GM21825 (cell line): ENCODE measurements around the gene EHMT2.

Source experiments
- ATAC-seq: cut with Tn5 transposase; IDR thresholded peaks from one replicate; pipeline ENCODE4 v1.9.1; 2021; ENCODE audit warnings: mild to moderate bottlenecking, moderate library complexity; ENCODE audit not compliant: unreplicated experiment

EHMT2 gene

DNA sequence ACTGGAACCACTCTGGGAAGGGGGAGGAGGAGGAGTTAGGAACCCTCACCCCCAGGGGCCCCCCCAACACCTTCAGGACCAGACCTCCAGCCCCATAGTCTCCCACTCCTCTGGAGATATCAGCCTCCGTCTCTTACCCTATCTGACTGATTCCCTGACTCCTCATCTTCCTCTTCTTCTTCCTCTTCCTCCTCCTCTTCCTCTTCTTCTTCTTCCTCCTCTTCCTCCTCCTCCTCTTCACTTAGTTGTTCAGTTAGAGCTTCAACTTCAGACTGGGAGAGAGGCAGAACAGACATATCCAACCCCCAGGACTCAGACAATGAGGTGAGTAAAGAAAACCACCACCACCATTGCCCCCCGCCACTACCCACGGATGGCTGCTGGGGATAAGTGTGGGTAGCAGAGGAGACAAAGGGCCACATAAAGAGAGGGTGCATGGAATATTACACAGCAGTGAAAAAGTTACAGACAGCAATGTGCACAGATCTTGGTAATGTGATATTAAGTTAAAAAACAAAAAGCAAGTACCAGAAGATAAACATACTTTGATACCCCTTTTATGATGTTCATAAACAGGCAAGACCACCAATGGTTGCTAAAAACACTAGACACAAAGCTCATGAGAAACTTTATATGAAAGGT lies 8.0 kb downstream of the EHMT2 start:
- ATAC-seq: no peak

DNA sequence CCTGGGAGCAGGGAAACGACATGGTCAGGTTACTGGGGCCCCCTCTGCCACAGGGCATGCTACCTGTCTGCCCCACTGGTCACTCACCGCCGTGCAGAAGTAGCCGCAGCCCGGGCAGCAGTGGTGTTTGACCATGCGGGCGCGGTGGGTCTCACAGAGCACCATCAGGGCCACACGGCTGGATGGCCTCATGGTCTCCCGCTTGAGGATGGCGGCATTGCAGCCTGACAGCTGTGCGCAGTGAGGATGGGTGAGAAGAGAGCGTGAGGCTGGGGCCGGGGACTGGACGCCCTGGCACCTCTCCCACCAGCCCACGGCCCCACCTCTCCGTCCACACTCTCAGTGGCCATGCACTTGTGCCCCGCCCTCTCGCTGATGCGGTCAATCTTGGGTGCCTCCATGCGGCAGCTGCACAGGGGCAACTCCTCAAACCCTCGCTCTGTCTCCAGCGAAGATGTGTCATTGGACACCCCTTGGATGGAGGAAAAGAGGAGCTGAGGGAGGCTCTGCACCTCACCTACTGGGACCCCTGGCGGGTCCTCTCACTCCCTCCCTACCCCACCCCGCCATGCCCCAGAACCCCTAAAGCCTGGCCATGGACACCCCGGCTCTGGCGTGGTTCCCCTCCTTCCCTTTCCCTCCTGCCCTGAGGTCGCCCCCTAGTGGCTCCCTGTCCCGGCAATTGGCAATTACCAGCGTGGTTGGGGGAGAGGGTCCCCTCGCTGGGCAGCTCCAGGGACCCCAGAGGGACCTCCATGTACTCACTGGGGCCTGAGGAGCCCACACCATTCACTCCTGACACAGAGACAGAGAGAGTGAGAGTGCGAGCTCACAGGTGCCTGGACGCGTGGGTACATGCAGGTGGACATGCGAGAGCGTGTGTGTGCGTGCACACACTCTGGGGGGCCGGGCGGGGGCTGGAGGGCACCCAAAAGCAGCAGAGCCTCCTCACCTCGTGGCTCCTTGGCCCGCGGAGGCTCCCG lies 8.9 kb downstream of the EHMT2 start:
- no peak for ATAC-seq

DNA sequence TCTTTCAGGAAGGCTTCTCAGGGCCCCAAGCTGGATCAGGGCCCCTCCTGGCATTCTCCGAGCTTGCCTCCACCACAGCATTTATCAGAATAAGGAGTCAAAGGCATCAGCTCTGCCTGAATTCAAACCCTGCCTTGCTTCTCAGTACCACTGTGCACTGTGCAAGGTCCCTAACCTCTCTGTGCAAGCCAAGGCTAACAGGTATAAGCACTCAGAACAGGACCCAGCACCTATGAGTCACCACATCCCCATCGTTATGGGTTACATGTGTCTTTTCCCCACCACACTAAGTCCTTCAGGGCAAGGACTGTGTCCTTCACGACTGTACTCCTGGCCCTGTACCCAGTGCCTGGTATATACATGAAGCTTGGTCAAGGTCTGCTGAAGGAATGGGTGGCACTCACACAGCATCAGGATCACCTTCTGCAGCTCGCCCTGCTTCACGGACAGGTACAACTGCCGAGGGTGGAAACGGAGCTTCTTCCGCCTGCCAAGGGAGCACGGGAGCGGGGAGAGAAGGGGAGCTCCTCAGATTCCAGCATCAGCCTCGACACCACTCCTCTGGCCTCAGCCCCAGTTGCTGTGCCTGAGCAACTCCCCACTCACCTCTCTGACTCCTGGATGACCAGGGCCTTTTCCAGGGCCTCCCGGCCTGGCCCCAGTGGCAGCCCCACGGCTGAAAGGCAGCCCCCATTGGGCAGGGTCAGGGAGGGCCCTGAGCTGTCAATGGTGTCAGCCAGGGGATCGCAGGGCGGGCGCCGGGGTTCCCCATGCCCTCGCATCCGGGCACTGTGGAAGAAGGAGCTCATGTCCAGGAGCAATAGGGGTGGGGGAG lies 10.1 kb downstream of the EHMT2 start:
- ATAC-seq: no peak

DNA sequence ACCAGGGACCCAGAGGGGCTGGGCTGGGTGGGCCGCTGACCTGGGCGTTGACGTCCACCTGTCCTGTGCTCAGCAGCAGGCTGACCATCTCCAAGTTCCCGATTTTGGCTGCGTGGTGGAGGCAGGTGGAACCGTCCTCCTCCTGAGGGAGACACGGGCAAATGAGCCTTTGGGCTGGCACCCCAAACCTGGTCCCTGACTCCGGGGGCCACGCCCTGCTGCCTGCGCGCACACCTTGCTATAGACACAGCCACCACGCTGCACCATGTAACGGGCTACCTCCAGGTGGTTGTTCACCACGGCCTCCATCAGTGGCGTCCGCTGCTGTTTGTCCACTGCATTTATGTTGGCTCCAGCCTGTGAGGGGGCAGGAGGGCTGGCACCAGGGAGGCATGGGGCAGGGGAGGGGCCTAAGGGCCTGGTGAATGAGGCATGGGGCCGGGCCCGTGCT lies 10.9 kb downstream of the EHMT2 start:
- ATAC-seq: no peak

DNA sequence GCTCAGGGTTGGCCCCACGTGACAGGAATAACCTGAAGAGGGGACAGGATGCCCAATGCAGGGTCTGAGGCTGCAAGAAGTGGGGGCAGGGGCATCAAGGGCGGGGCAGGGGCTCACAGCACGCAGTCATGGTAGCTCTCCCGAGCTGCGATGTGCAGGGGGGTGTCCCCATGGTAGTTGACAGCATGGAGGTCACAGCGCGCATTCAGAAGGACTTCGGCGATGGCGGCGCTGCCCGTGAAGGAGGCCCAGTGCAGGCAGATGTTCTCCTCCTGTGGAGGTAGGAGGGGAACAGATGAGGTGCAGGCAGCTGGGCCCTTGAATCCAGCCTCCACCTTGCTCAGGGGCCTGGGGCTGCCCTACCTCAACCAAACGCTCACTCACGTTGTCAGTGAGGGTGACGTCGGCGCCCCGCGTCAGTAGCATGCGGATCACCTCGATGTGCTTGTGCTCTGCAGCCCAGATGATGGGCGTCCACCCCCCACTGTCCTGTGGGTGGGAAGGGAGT lies 12.9 kb downstream of the EHMT2 start:
- no peak for ATAC-seq

DNA sequence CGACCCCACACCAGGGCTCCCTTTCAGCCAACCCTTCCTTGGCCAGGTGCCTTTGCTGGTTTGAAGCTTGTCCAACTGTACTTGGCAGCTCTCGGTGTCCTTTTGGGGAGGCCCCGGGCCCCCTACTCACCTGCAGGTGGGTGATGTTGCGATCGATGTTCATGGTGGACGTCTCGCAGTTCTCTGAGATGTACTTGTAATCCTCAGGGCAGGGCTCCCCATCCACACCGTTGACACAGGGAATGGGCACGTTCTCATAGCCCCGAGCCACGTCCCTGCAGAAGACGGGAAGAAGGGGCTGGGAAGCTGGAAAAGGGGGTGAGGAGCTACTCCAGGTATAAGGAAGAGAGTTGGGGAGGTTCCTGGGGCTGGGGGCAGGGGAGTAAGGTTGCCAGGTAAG lies 13.8 kb downstream of the EHMT2 start:
- ATAC-seq: no peak

DNA sequence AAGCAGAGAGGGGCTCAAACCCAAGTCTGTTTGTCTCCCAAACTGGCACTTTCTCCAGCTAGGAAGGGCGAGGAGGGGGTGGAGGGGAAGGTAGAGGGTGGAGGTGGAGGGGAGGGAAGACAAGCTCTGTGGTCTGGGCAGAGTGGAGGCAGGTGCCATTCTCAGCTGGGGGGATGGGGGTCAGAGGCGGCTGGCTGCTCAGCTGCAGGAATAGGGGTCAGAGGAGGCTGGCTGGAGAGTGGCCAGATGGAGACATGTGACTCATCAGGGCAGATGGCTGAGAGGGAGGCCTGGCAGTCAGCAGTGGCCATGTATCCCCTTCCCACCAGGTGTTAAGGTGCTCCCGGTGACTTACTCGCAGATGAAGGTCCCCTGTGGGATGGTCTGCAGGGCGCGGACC lies 15.2 kb downstream of the EHMT2 start:
- ATAC-seq: no peak

DNA sequence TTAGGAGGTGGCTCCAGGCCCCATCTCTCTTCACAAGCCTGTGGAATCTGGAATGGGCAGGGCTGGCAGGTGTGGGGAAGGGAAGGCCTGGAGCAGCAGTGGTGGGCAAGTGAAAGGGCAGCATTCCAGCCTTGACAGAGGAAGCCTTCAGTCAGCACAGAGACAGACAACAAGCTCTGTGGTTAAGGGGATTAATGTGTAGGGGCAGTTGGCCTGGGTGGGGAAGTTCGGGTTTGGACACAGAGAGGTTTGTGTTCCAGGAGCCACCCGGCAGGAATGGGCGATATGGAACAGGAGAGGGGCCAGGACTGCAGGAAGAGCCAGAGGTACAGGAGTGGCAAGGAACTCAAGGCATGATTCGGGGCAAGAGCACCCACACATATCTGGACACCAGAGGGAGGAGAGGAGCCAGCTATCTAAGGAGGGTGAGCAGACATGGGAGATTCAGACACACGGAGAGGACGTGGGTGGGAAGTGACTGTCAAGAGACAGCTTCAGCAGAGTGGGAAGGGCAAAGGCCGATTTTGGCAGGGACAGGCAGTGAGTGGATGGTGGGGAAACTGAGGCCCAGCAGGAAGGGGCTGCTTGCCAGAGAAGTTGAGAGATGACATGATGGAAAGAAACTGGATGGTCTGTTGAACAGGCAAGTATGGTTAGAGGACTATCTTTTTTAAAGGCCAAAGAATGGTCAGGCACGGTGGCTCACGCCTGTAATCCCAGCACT lies 16.2 kb downstream of the EHMT2 start:
- ATAC-seq: no peak

DNA sequence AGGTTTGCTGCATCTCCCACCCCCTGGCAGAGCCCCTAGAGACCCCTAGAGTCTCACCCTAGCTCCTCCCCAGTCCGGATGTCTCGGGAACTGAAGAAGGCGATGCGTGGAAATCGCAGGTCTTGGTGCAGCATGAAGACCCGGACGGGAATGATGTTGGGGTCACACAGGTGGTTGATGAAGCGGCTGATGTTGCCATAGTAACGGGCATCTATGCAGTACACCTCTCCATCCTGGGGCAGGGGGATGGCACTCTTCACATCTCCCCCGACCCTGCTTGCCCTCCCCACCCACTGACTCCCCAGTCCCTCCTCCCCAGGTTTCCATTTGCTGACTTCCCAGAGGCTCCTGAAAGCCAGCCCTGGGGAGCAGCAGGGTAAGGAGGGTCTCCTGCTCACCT lies 16.9 kb downstream of the EHMT2 start:
- no peak for ATAC-seq

DNA sequence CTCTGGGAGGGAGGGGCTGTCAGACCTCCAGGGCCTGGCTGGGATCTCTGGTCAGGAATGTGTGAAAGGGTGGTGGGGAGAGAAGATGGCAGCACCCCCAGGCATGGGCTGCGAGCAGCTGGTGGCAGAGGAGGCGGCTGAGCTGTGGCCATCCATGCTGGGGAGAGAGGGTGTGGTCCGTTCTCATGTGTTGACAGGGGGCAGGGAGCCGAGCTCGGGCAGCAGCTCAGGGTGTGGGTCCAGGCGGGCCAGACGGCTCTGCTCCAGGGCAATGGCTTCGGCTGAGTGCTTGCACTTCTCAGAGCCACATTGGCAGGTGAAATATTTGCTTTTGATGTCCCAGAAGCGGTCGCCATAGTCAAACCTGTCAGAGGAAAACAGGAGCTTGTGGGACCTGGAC lies 17.6 kb downstream of the EHMT2 start:
- ATAC-seq: no peak

DNA sequence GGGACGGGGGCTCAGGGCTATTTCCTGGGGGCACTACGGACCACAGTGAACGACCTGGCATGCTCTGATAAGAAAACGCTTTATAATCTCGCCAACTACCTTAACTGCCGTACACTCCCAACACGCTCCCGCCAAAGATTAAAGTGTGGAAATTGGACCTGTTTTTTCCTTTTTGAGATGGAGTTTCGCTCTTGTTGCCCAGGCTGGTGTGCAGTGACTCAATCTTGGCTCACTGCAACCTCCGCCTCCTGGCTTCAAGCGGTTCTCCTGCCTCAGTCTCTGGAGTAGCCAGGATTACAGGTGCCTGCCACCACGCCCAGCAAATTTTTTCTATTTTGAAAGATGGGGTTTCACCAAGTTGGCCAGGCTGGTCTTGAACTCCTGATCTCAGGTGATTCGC lies 18.4 kb downstream of the EHMT2 start:
- no peak for ATAC-seq

DNA sequence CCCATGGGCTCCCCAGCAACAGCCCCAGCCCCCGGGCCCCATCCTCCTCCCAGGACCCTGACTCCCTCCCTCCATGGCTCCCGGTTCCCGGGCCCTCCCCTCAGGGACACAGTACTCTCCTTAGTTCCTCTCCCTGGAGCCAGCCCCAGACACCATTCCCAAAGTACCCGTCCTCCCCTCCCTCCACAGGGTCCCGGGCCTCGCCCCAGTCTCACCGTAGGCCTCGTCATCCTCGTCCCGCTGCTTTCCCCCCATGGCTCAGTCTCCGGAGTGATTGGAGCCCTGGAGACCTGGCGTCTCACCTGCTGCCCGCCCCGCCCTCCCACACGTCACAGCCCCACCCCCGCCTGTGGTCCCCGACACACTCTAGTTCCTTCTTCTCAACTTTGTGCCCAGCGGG lies 18.8 kb downstream of the EHMT2 start, which contains the start of gene SLC44A4:
Gene SLC44A4 (minus strand): TSS at position 272 of the 400 bp plus-strand sequence. CDS start 17 bp downstream, at position 255.
- ATAC-seq: no peak

DNA sequence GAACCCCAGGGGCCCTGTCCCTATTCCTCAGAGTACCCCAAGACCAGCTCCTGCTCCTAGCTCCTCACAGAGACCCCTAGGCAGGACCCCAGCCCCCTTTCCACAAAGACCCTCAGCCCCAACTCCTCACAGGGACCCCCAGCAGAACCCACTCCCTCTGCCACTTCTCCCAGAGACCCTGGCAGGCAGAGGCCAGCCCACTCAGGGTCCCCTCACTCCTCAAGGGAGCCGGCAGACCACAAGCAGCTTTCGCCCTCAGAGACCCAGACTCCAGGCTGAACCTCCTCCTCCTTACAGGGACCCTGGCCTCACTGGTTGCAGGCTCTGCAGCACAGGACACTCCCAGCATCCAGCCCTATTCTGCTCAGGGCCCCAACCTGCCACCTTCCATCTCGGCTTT lies 19.3 kb downstream of the EHMT2 start:
- ATAC-seq: no peak

DNA sequence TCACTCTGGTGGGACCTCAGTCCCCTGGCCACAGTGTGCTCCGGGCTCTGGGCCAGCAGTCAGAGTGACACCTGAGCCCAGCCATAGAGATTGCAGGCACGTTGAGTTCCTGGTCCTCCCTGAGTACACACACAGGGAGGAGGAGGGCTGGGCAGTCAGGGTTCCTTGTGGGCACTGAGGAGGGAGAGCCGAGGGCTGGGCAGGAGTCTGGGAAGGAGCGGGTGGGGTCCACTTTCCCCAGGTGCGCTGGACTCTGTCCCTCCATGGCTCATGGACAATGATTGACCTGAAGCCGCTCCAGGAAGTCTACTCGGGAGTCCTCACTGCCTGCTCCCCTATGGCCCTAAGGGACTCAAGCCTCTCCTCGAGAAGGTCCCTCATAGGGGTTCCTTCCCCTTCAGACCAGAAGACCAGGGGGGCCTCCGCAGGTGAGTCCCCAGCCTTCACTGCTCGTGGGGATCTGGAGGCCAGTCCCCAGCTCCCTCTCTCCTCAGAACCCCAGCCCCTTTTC lies 19.8 kb downstream of the EHMT2 start:
- no peak for ATAC-seq

DNA sequence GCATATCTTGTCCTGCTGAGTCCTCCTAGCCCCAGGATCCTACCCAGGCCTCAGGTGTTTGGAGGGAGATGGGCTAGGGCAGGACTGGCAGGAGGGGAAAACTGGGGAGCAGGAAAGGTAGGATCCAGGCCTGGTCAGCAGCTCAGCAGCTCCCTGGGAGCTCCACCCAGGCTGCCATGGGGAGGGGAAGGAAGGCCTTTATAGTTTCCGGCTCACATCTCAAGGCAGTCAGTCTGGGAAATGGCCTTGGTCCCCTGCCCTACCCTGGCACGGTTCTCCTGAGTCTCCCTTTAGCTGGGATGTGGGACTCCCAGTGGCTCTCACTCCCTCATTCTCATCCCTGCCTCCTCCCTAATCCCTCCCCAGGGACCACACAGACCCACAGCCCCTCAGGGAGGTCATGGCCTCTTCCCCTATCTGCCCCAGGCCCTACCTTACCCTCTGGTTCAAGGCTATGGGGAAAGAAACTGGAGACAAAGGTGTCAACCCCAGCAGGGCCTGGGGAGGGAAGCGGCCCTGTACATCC lies 20.3 kb downstream of the EHMT2 start:
- no peak for ATAC-seq

DNA sequence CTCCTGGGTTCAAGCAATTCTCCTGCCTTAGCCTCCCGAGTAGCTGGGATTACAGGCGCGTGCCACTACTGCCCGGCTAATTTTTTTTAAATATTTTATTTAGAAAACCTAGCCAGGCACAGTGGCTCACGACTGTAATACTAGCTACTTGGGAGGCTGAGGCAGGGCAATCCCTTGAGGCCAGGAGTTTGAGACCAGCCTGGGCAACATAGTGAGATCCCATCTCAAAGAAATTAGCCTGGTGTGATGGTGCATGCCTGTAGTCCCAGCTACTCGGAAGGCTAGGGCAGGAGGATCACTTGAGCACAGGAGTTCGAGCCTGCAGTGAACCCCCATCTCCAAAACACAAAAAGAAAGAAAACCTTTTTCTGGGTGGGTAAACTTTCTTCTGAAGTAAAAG lies 21.1 kb downstream of the EHMT2 start:
- ATAC-seq: no peak

DNA sequence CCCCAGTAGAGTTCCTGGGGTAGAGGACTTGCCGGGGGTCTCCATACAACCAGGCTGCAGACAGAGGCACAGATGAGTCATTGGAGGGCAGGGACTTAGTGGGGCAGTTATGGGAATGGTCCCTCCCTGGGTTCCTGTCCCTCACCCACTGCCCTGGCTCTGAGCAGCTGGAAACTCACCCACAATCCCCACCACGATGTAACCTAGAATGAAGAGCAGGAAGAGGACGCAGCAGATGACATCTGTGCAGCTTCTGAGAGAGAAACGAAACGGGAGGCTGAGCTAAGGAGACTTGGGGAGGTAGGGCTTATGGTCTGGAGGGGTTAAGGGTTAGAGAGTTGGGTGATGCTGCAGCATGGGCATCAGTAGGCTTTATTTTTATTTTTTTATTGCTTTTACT lies 21.6 kb downstream of the EHMT2 start:
- no peak for ATAC-seq

DNA sequence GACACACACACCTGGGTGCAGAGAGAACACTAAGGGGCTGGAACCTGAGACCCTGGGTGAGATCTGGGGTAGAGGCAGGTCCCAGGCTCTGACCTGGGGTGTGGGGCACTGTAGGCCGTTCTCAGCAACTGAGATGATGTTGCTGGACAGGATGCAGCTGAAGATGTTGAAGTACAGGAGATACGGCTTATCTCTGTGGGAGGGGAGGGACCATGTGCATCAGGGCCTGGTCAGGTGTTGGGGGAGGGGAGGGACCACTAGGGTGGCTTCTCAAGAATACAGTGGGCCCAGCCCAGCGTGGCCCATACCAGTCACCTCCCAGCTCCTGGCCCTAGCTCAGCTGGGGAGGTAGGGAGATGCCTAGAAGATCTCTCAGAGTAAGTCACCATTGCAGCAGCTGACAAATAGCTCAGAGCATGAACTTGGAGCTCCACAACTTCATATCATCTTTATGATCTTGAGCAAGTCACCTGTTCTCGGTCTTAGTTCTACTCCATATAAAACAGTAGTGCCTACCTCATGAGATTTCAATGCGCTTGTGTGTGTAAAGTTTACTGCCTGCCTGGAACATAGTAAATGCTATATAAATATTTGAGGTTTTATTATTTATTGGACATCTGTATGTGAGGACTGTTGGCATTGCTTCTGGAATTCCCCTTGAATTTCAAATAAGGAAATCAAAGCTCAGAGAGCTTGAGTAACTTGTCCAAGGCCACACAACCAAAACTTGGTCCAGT lies 22.5 kb downstream of the EHMT2 start:
- ATAC-seq: no peak

DNA sequence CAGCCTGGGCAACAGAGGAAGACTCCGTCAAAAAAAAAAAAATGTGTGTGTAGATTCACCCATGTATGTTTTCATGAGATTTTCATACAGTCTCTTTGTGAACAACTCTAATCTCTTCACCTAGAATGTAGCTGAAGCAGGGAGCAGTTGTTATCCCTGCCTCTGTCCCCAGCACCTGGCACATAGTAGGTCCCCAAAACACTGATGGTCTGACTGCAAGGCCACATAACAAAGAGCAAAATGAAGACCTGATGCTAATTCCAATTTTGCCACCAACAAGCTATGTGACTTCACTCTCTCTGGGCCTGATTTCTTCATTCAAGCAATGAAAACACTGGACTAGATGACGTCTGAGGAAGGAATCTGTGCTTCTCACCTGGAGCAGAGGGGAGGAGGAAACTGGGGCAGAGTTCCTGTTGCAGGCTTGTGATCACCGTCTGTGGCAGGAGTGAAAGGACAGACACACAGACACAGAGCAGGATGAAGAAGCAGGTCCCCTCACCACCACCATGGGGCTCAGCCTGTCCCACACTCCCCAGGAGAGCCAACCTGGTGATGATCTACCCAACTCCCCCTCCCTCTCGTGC lies 23.3 kb downstream of the EHMT2 start:
- ATAC-seq: no peak
